ENCODE measurements around the gene GPR183. TPM values are rescaled to one million over a fixed set of nuclear protein-coding genes. Genes with fewer than 3 reads are reported as not detected.

The GPR183 gene
- total RNA-seq, 3 donors from 2014 or later (not counting 1 experiment from before 2014, with no cell fraction given): 20.0 to 47.0 (median 41.1) TPM

GRCh38 chr13:99335087-99335486 lies 27.9 kb upstream of the GPR183 start:
- Histone ChIP-seq H3K36me3 (ENCODE audit: control insufficient read depth, insufficient read depth, low read length) (peaks cover 10% of the 10 kb centered on the region), H3K9me3 (ENCODE audit: control insufficient read depth, insufficient read depth, low read length) (no peaks in the 10 kb centered on the region), H3K4me1 (ENCODE audit: control insufficient read depth, insufficient read depth, low read length) (peaks cover 22% of the 10 kb centered on the region), H3K27ac (ENCODE audit: low read length) (no peak overlapping the region), H3K27me3 (ENCODE audit: control insufficient read depth, insufficient read depth, low read length) (no peaks in the 10 kb centered on the region), H3K4me3 (ENCODE audit: low read length) (no peak overlapping the region)
- Mint-ChIP-seq H3K4me3 (no peak overlapping the region), H3K27ac (no peak overlapping the region), H3K27me3 (ENCODE audit: low read depth in 2 of 2) (peaks cover 2 to 10% of the 10 kb centered on the region in 2 donors), H3K4me1 (peaks cover 34 to 39% of the 10 kb centered on the region in 2 donors), H3K9me3 (no peaks in the 10 kb centered on the region), H3K36me3 (no peaks in the 10 kb centered on the region)
- intact Hi-C loops (cut with micrococcal nuclease): loop anchor here (5.0 kb wide), 1 partner anchor 33 kb away; no protein-coding TSS in a partner anchor
- no peak for TF ChIP-seq CTCF (IDR thresholded peaks at IDR 0.05)
- ATAC-seq: no peak
- WGBS (ENCODE audit: insufficient coverage): no CpG with 5 or more reads among the region's 2 CpGs
- DNase-seq: no peak

GRCh38 chr13:99334221-99334620 lies 27.0 kb upstream of the GPR183 start:
- intact Hi-C loops (cut with micrococcal nuclease): no loop called here
- peaks cover 16% of the 10 kb centered on the region for H3K4me1 ChIP-seq (ENCODE audit: control insufficient read depth, insufficient read depth, low read length)
- H3K27ac ChIP-seq (ENCODE audit: low read length): no peak overlapping the region
- ATAC-seq: no peak
- WGBS (ENCODE audit: insufficient coverage): 100% methylated on average over 1 of the region's 3 CpGs
- Mint-ChIP-seq H3K4me3 (no peak overlapping the region), H3K36me3 (no peaks in the 10 kb centered on the region), H3K27me3 (ENCODE audit: low read depth in 2 of 2) (peaks cover 2 to 8% of the 10 kb centered on the region in 2 donors), H3K4me1 (peaks cover 26 to 32% of the 10 kb centered on the region in 2 donors), H3K27ac (no peak overlapping the region), H3K9me3 (no peaks in the 10 kb centered on the region)
- TF ChIP-seq CTCF (IDR thresholded peaks at IDR 0.05): no peak
- H3K4me3 ChIP-seq (ENCODE audit: low read length): no peak overlapping the region
- H3K27me3 ChIP-seq (ENCODE audit: control insufficient read depth, insufficient read depth, low read length): no peaks in the 10 kb centered on the region
- DNase-seq: no peak
- peaks cover 16% of the 10 kb centered on the region for H3K36me3 ChIP-seq (ENCODE audit: control insufficient read depth, insufficient read depth, low read length)
- no peaks in the 10 kb centered on the region for H3K9me3 ChIP-seq (ENCODE audit: control insufficient read depth, insufficient read depth, low read length)

- 89% methylated on average over 9 of the region's 9 CpGs for WGBS (ENCODE audit: insufficient coverage)
- Mint-ChIP-seq H3K27ac (no peak overlapping the region), H3K4me1 (peaks cover 19 to 21% of the 10 kb centered on the region in 2 donors), H3K36me3 (no peaks in the 10 kb centered on the region), H3K9me3 (no peaks in the 10 kb centered on the region), H3K27me3 (ENCODE audit: low read depth in 2 of 2) (no peaks in the 10 kb centered on the region), H3K4me3 (no peak overlapping the region)
- H3K27me3 ChIP-seq (ENCODE audit: control insufficient read depth, insufficient read depth, low read length): no peaks in the 10 kb centered on the region
- no peaks in the 10 kb centered on the region for H3K9me3 ChIP-seq (ENCODE audit: control insufficient read depth, insufficient read depth, low read length)
- peaks cover 12% of the 10 kb centered on the region for H3K4me1 ChIP-seq (ENCODE audit: control insufficient read depth, insufficient read depth, low read length)
- no peak for TF ChIP-seq CTCF (IDR thresholded peaks at IDR 0.05)
- no peak for DNase-seq
- peaks cover 26% of the 10 kb centered on the region for H3K36me3 ChIP-seq (ENCODE audit: control insufficient read depth, insufficient read depth, low read length)
- no peak overlapping the region for H3K4me3 ChIP-seq (ENCODE audit: low read length)
- intact Hi-C loops (cut with micrococcal nuclease): no loop called here
- no peak overlapping the region for H3K27ac ChIP-seq (ENCODE audit: low read length)
- ATAC-seq: no peak
Measured at GRCh38 chr13:99332456-99332855, 25.3 kb upstream of the GPR183 start.

- no peaks in the 10 kb centered on the region for H3K9me3 ChIP-seq (ENCODE audit: control insufficient read depth, insufficient read depth, low read length)
- no peak for DNase-seq
- Mint-ChIP-seq H3K4me1 (peaks cover 19 to 20% of the 10 kb centered on the region in 2 donors), H3K36me3 (no peaks in the 10 kb centered on the region), H3K4me3 (no peak overlapping the region), H3K27me3 (ENCODE audit: low read depth in 2 of 2) (no peaks in the 10 kb centered on the region), H3K27ac (peak overlapping the region in 1 of 2 donors; percentile 34), H3K9me3 (no peaks in the 10 kb centered on the region)
- 36% methylated on average over 5 of the region's 5 CpGs for WGBS (ENCODE audit: insufficient coverage)
- peaks cover 27% of the 10 kb centered on the region for H3K36me3 ChIP-seq (ENCODE audit: control insufficient read depth, insufficient read depth, low read length)
- no peak overlapping the region for H3K27ac ChIP-seq (ENCODE audit: low read length)
- H3K4me3 ChIP-seq (ENCODE audit: low read length): no peak overlapping the region
- intact Hi-C loops (cut with micrococcal nuclease): no loop called here
- no peak for TF ChIP-seq CTCF (IDR thresholded peaks at IDR 0.05)
- H3K4me1 ChIP-seq (ENCODE audit: control insufficient read depth, insufficient read depth, low read length): peaks cover 12% of the 10 kb centered on the region
- peak in 1 of 3 donors; percentile 21 for ATAC-seq
- no peaks in the 10 kb centered on the region for H3K27me3 ChIP-seq (ENCODE audit: control insufficient read depth, insufficient read depth, low read length)
Measured at GRCh38 chr13:99331881-99332293, 24.7 kb upstream of the GPR183 start.

Measured in natural killer cell (primary cell).